GM12874 (cell line): ENCODE measurements around the gene ROBO2.

ENCODE experiments used
- CTCF ChIP-seq: IDR thresholded peaks from 2 replicates; pipeline ENCODE4 v1.5.1; 2011; ENCODE audit warnings: low read depth, mild to moderate bottlenecking, control low read depth, low read length, moderate library complexity; ENCODE audit not compliant: insufficient read depth

The ROBO2 gene

GRCh38 chr3:77084511-77084910, 44.6 kb downstream of the ROBO2 start:
- TF ChIP-seq CTCF = no peak

- TF ChIP-seq CTCF = no peak
Observed at GRCh38 chr3:77086408-77086807, 46.5 kb downstream of the ROBO2 start.

GRCh38 chr3:77091809-77092208, 51.9 kb downstream of the ROBO2 start:
- TF ChIP-seq CTCF = no peak

GRCh38 chr3:77093101-77093500, 53.2 kb downstream of the ROBO2 start:
- TF ChIP-seq CTCF = no peak

GRCh38 chr3:77096145-77096544, 56.2 kb downstream of the ROBO2 start:
- TF ChIP-seq CTCF = no peak

- TF ChIP-seq CTCF = no peak
Observed at GRCh38 chr3:77096966-77097890, 57.3 kb downstream of the ROBO2 start.

- TF ChIP-seq CTCF = no peak
Observed at GRCh38 chr3:77102951-77103769, 63.3 kb downstream of the ROBO2 start.
